ENCODE results near the gene ZXDC.
A peak's percentile ranks its signal among the peaks of the same experiment; 100 is the strongest.

The ZXDC gene

GRCh38 chr3:126512916-126513650, 37.4 kb upstream of the ZXDC start:
- TF ChIP-seq FOXP2 (optimal IDR thresholded peaks at IDR 0.05; ENCODE audit: control extremely low read depth, extremely low read length, insufficient read depth): no peak
- TF ChIP-seq EZH2 (IDR thresholded peaks at IDR 0.05): no peak
- no peak for TF ChIP-seq POLR2AphosphoS5 (IDR thresholded peaks at IDR 0.05; ENCODE audit: borderline replicate concordance, low read depth, low read length)
- Histone ChIP-seq H3K36me3 (ENCODE audit: insufficient read depth, low read length) (no peaks in the 10 kb centered on the region), H3K4me3 (no peak overlapping the region), H3K9ac (ENCODE audit: insufficient read length) (no peak overlapping the region), H3K27ac (no peak overlapping the region), H3K9me3 (ENCODE audit: low read depth, low read length) (no peaks in the 10 kb centered on the region)
- no peak for DNase-seq (ENCODE audit: low read depth, low spot score)

- no peaks in the 10 kb centered on the region for H3K36me3 ChIP-seq (ENCODE audit: insufficient read depth, low read length)
- no peak for DNase-seq (ENCODE audit: low read depth, low spot score)
- TF ChIP-seq EZH2 (IDR thresholded peaks at IDR 0.05) (no peak), POLR2AphosphoS5 (IDR thresholded peaks at IDR 0.05; ENCODE audit: borderline replicate concordance, low read depth, low read length) (no peak), FOXP2 (optimal IDR thresholded peaks at IDR 0.05; ENCODE audit: control extremely low read depth, extremely low read length, insufficient read depth) (no peak)
Measured at GRCh38 chr3:126512026-126512425, 36.3 kb upstream of the ZXDC start.

GRCh38 chr3:126511291-126511690, 35.6 kb upstream of the ZXDC start:
- H3K4me3 ChIP-seq: no peak overlapping the region
- no peaks in the 10 kb centered on the region for H3K36me3 ChIP-seq (ENCODE audit: insufficient read depth, low read length)
- H3K9ac ChIP-seq (ENCODE audit: insufficient read length): no peak overlapping the region
- TF ChIP-seq EZH2 (IDR thresholded peaks at IDR 0.05) (no peak), POLR2AphosphoS5 (IDR thresholded peaks at IDR 0.05; ENCODE audit: borderline replicate concordance, low read depth, low read length) (no peak), FOXP2 (optimal IDR thresholded peaks at IDR 0.05; ENCODE audit: control extremely low read depth, extremely low read length, insufficient read depth) (no peak)
- peak overlapping the region; percentile 56 for H3K27ac ChIP-seq
- no peak for DNase-seq (ENCODE audit: low read depth, low spot score)
- H3K9me3 ChIP-seq (ENCODE audit: low read depth, low read length): no peaks in the 10 kb centered on the region

More at GRCh38 chr3:126512026-126512425, 36.3 kb upstream of the ZXDC start:
- peak overlapping the region; percentile 12 for H3K9ac ChIP-seq (ENCODE audit: insufficient read length)
- no peaks in the 10 kb centered on the region for H3K9me3 ChIP-seq (ENCODE audit: low read depth, low read length)
- peak overlapping the region; percentile 56 for H3K27ac ChIP-seq
- no peak overlapping the region for H3K4me3 ChIP-seq

GRCh38 chr3:126510308-126510910, 34.7 kb upstream of the ZXDC start:
- DNase-seq (ENCODE audit: low read depth, low spot score): no peak
- TF ChIP-seq POLR2AphosphoS5 (IDR thresholded peaks at IDR 0.05; ENCODE audit: borderline replicate concordance, low read depth, low read length) (no peak), EZH2 (IDR thresholded peaks at IDR 0.05) (no peak), FOXP2 (optimal IDR thresholded peaks at IDR 0.05; ENCODE audit: control extremely low read depth, extremely low read length, insufficient read depth) (no peak)
- Histone ChIP-seq H3K9me3 (ENCODE audit: low read depth, low read length) (no peaks in the 10 kb centered on the region), H3K27ac (no peak overlapping the region), H3K9ac (ENCODE audit: insufficient read length) (peak overlapping the region; percentile 34), H3K36me3 (ENCODE audit: insufficient read depth, low read length) (no peaks in the 10 kb centered on the region), H3K4me3 (no peak overlapping the region)

GRCh38 chr3:126509597-126510307, 34.1 kb upstream of the ZXDC start:
- no peaks in the 10 kb centered on the region for H3K36me3 ChIP-seq (ENCODE audit: insufficient read depth, low read length)
- peak overlapping the region; percentile 34 for H3K9ac ChIP-seq (ENCODE audit: insufficient read length)
- H3K4me3 ChIP-seq: no peak overlapping the region
- no peaks in the 10 kb centered on the region for H3K9me3 ChIP-seq (ENCODE audit: low read depth, low read length)
- no peak for TF ChIP-seq EZH2 (IDR thresholded peaks at IDR 0.05)
- TF ChIP-seq FOXP2 (optimal IDR thresholded peaks at IDR 0.05; ENCODE audit: control extremely low read depth, extremely low read length, insufficient read depth): no peak
- TF ChIP-seq POLR2AphosphoS5 (IDR thresholded peaks at IDR 0.05; ENCODE audit: borderline replicate concordance, low read depth, low read length): no peak
- no peak overlapping the region for H3K27ac ChIP-seq
- no peak for DNase-seq (ENCODE audit: low read depth, low spot score)

- no peak for DNase-seq (ENCODE audit: low read depth, low spot score)
- Histone ChIP-seq H3K9me3 (ENCODE audit: low read depth, low read length) (no peaks in the 10 kb centered on the region), H3K9ac (ENCODE audit: insufficient read length) (no peak overlapping the region), H3K4me3 (no peak overlapping the region), H3K27ac (no peak overlapping the region), H3K36me3 (ENCODE audit: insufficient read depth, low read length) (no peaks in the 10 kb centered on the region)
- TF ChIP-seq FOXP2 (optimal IDR thresholded peaks at IDR 0.05; ENCODE audit: control extremely low read depth, extremely low read length, insufficient read depth): no peak
- TF ChIP-seq POLR2AphosphoS5 (IDR thresholded peaks at IDR 0.05; ENCODE audit: borderline replicate concordance, low read depth, low read length): no peak
Measured at GRCh38 chr3:126508564-126508964, 32.9 kb upstream of the ZXDC start.

GRCh38 chr3:126507886-126508285, 32.2 kb upstream of the ZXDC start:
- no peaks in the 10 kb centered on the region for H3K9me3 ChIP-seq (ENCODE audit: low read depth, low read length)
- no peak for DNase-seq (ENCODE audit: low read depth, low spot score)
- H3K36me3 ChIP-seq (ENCODE audit: insufficient read depth, low read length): no peaks in the 10 kb centered on the region
- H3K27ac ChIP-seq: no peak overlapping the region
- no peak for TF ChIP-seq FOXP2 (optimal IDR thresholded peaks at IDR 0.05; ENCODE audit: control extremely low read depth, extremely low read length, insufficient read depth)
- TF ChIP-seq EZH2 (IDR thresholded peaks at IDR 0.05): no peak
- no peak for TF ChIP-seq POLR2AphosphoS5 (IDR thresholded peaks at IDR 0.05; ENCODE audit: borderline replicate concordance, low read depth, low read length)
- no peak overlapping the region for H3K4me3 ChIP-seq
- H3K9ac ChIP-seq (ENCODE audit: insufficient read length): no peak overlapping the region

GRCh38 chr3:126503701-126504100, 28.0 kb upstream of the ZXDC start:
- no peak for DNase-seq (ENCODE audit: low read depth, low spot score)
- no peak overlapping the region for H3K9ac ChIP-seq (ENCODE audit: insufficient read length)
- no peak overlapping the region for H3K4me3 ChIP-seq
- no peak overlapping the region for H3K27ac ChIP-seq
- no peaks in the 10 kb centered on the region for H3K36me3 ChIP-seq (ENCODE audit: insufficient read depth, low read length)
- TF ChIP-seq EZH2 (IDR thresholded peaks at IDR 0.05): no peak
- TF ChIP-seq POLR2AphosphoS5 (IDR thresholded peaks at IDR 0.05; ENCODE audit: borderline replicate concordance, low read depth, low read length): no peak
- no peak for TF ChIP-seq FOXP2 (optimal IDR thresholded peaks at IDR 0.05; ENCODE audit: control extremely low read depth, extremely low read length, insufficient read depth)
- H3K9me3 ChIP-seq (ENCODE audit: low read depth, low read length): no peaks in the 10 kb centered on the region

Data from SK-N-MC (cell line).